Measurements from ENCODE around the gene BAX.

BAX gene

DNA sequence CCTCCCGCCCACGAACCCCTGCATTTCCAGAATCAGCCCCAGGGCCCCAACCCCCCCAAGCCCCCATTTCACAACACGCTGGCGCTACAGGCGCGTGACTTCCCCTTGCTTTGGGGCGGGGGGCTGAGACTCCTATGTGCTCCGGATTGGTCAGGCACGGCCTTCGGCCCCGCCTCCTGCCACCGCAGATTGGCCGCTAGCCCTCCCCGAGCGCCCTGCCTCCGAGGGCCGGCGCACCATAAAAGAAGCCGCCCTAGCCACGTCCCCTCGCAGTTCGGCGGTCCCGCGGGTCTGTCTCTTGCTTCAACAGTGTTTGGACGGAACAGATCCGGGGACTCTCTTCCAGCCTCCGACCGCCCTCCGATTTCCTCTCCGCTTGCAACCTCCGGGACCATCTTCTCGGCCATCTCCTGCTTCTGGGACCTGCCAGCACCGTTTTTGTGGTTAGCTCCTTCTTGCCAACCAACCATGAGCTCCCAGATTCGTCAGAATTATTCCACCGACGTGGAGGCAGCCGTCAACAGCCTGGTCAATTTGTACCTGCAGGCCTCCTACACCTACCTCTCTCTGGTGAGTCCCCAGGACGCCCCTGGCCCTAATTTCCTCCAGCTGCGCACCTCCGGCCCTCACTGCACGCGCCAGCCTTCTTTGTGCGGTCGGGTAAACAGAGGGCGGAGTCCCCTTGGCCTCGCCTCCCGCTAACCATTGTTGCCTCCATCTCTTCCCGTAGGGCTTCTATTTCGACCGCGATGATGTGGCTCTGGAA, 10.5 kb downstream of the BAX start, which contains the start of gene FTL:
Gene FTL, plus strand, starts transcription at position 270 of the 766 bp plus-strand sequence. Its CDS starts 199 bp downstream, at position 469.
- H3K9ac ChIP-seq (ENCODE audit: low read depth, low read length) = peak within 1 kb of the TSS; percentile 95
- H3K4me3 ChIP-seq (ENCODE audit: low read length) = peak within 1 kb of the TSS; percentile 86
- H3K9me3 ChIP-seq (ENCODE audit: insufficient read depth, low read depth, low read length) = no peaks in the 10 kb centered on the region
- peak within 1 kb of the TSS; percentile 71 for H3K27ac ChIP-seq (ENCODE audit: low read length)
- peaks cover 43% of the 10 kb centered on the region for H3K36me3 ChIP-seq (ENCODE audit: insufficient read depth, low read depth, low read length)
- H3K27me3 ChIP-seq (ENCODE audit: insufficient read depth, low read length) = no peaks in the 10 kb centered on the region
- peaks cover 17% of the 10 kb centered on the region for H3K4me1 ChIP-seq (ENCODE audit: insufficient read depth, low read length)

DNA sequence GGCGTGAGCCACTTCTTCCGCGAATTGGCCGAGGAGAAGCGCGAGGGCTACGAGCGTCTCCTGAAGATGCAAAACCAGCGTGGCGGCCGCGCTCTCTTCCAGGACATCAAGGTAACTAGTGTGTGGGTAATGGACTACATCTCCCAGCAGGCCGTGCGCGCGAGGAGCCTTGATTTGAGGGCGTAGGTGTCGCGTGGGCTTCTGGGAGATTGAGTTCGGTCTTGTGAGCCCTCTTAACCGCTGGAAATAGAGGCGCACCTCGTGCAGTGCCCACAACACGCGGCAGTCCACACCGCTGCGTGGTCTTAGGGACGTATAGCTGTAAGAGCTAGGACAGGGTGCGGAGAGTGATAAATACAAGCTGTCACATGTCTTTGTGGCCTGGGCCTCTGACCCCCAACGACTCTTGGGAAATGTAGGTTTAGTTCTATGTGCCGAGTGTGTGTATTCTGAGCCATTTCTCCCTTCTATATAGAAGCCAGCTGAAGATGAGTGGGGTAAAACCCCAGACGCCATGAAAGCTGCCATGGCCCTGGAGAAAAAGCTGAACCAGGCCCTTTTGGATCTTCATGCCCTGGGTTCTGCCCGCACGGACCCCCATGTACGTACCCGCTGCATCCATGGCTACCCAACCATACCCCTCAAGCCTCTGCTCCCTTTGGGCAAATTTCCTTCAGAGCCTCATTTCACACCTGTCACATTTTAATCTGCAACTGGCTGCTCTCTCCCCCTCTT, 11.3 kb downstream of the BAX start:
- H3K27ac ChIP-seq (ENCODE audit: low read length) = no peak overlapping the region
- peak overlapping the region; percentile 86 for H3K4me3 ChIP-seq (ENCODE audit: low read length)
- no peaks in the 10 kb centered on the region for H3K9me3 ChIP-seq (ENCODE audit: insufficient read depth, low read depth, low read length)
- peaks cover 17% of the 10 kb centered on the region for H3K4me1 ChIP-seq (ENCODE audit: insufficient read depth, low read length)
- H3K36me3 ChIP-seq (ENCODE audit: insufficient read depth, low read depth, low read length) = peaks cover 45% of the 10 kb centered on the region
- H3K9ac ChIP-seq (ENCODE audit: low read depth, low read length) = peak overlapping the region; percentile 95
- H3K27me3 ChIP-seq (ENCODE audit: insufficient read depth, low read length) = no peaks in the 10 kb centered on the region

DNA sequence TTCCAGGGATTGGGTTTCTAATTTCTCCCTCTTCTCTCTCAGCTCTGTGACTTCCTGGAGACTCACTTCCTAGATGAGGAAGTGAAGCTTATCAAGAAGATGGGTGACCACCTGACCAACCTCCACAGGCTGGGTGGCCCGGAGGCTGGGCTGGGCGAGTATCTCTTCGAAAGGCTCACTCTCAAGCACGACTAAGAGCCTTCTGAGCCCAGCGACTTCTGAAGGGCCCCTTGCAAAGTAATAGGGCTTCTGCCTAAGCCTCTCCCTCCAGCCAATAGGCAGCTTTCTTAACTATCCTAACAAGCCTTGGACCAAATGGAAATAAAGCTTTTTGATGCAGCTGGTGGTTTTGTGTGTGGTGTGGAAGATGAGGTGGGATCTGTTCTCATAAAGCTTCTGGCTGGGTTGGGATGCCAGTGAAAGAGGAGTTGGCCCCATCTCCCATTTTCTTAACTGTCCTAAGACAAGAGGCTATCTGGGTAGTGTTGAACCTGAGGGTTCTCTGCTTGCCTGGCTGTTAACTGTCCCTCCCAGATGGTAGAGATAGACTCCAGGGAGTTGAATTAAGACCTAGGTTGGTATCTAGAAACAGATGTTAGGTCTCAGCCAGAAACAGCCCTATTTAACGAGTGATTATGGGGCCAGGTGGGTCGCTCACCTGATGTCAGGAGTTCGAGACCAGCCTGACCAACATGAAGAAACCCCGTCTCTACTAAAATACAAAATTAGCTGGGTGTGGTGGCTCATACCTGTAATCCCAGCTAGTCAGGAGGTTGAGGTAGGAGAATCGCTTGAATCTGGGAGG, 12.1 kb downstream of the BAX start:
- Histone ChIP-seq H3K27ac (ENCODE audit: low read length) (no peak overlapping the region), H3K36me3 (ENCODE audit: insufficient read depth, low read depth, low read length) (peaks cover 45% of the 10 kb centered on the region), H3K9me3 (ENCODE audit: insufficient read depth, low read depth, low read length) (no peaks in the 10 kb centered on the region), H3K27me3 (ENCODE audit: insufficient read depth, low read length) (no peaks in the 10 kb centered on the region), H3K4me3 (ENCODE audit: low read length) (peak overlapping the region; percentile 86), H3K9ac (ENCODE audit: low read depth, low read length) (peak overlapping the region; percentile 95; the same call in 1 of the 2 replicates), H3K4me1 (ENCODE audit: insufficient read depth, low read length) (peaks cover 17% of the 10 kb centered on the region)

- H3K9ac ChIP-seq (ENCODE audit: low read depth, low read length) = no peak overlapping the region
- no peak overlapping the region for H3K27ac ChIP-seq (ENCODE audit: low read length)
- H3K27me3 ChIP-seq (ENCODE audit: insufficient read depth, low read length) = no peaks in the 10 kb centered on the region
- peaks cover 17% of the 10 kb centered on the region for H3K4me1 ChIP-seq (ENCODE audit: insufficient read depth, low read length)
- peaks cover 45% of the 10 kb centered on the region for H3K36me3 ChIP-seq (ENCODE audit: insufficient read depth, low read depth, low read length)
- no peaks in the 10 kb centered on the region for H3K9me3 ChIP-seq (ENCODE audit: insufficient read depth, low read depth, low read length)
- H3K4me3 ChIP-seq (ENCODE audit: low read length) = no peak overlapping the region
Observed at GRCh38 chr19:48967346-48968178, 12.9 kb downstream of the BAX start.

- H3K9ac ChIP-seq (ENCODE audit: low read depth, low read length) = no peak overlapping the region
- H3K9me3 ChIP-seq (ENCODE audit: insufficient read depth, low read depth, low read length) = no peaks in the 10 kb centered on the region
- H3K27me3 ChIP-seq (ENCODE audit: insufficient read depth, low read length) = no peaks in the 10 kb centered on the region
- no peak overlapping the region for H3K27ac ChIP-seq (ENCODE audit: low read length)
- peaks cover 15% of the 10 kb centered on the region for H3K4me1 ChIP-seq (ENCODE audit: insufficient read depth, low read length)
- H3K36me3 ChIP-seq (ENCODE audit: insufficient read depth, low read depth, low read length) = peaks cover 49% of the 10 kb centered on the region
- H3K4me3 ChIP-seq (ENCODE audit: low read length) = no peak overlapping the region
Observed at GRCh38 chr19:48968179-48968661, 13.5 kb downstream of the BAX start.

DNA sequence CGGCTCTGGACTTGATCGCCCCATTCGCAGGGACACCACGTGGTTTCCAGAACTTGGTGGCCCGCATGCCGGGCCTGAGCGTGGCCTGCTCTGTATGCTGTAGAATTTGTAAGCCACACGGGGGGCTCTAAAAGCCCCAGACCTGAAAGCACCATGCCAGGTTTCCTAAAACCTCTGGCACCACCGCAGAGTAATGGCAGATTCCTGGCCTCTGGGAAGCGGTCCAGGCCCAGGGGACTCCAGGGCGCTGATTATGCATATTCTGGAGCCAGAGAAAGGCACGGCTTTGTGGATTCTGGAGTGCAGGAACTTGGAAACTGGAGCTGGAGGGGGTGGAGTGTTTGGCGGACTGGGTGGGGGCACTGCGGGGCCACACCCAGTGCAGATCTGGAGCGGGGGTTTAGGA, 14.1 kb downstream of the BAX start:
- Histone ChIP-seq H3K36me3 (ENCODE audit: insufficient read depth, low read depth, low read length) (peaks cover 53% of the 10 kb centered on the region), H3K27ac (ENCODE audit: low read length) (no peak overlapping the region), H3K27me3 (ENCODE audit: insufficient read depth, low read length) (no peaks in the 10 kb centered on the region), H3K9ac (ENCODE audit: low read depth, low read length) (no peak overlapping the region), H3K9me3 (ENCODE audit: insufficient read depth, low read depth, low read length) (no peaks in the 10 kb centered on the region), H3K4me3 (ENCODE audit: low read length) (no peak overlapping the region), H3K4me1 (ENCODE audit: insufficient read depth, low read length) (peaks cover 9% of the 10 kb centered on the region; the same call in 1 of the 2 replicates)

DNA sequence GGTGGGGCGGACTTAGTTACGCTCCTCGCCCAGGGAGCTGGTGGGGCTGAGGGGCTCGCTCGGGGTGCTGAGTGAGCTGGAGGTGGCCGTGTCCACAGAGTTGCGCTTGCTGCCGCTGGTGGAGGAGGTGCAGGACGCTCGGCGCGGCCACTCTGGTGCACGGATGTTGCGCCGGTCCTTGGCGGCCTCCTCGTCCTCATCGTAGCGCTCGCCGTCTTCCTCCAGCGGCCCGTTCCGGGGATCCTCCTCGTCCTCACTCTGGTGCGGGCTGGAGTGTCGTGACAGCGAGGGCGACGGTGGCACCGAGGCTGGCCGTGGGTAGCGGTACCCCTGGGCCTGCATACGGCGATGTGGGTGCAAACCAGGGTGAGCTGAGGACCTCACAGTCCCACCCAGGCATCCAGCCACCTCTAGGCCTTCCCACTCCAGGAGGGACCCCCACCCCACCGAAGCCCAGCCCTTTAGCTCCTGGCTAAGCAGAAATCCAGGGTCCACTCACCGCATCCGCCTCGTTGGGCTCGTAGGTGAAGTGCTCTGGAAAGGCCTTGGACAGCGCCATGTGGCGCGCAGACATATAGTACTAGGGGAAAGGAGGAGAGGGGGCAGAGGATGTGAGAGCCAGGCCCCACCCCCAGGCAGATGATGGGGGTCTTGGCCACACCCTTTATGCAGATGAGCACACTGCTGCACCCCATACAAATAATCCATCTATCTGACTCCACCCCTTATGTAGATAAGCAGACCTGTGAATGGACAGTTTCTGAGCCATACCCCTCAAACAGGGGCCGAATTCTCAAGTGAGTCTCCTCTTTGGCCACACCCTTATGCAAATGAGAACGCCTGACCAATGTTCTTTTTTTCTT, 14.8 kb downstream of the BAX start:
- Histone ChIP-seq H3K27ac (ENCODE audit: low read length) (no peak overlapping the region), H3K9ac (ENCODE audit: low read depth, low read length) (no peak overlapping the region), H3K4me1 (ENCODE audit: insufficient read depth, low read length) (peaks cover 2% of the 10 kb centered on the region; the same call in 1 of the 2 replicates), H3K27me3 (ENCODE audit: insufficient read depth, low read length) (no peaks in the 10 kb centered on the region), H3K4me3 (ENCODE audit: low read length) (no peak overlapping the region), H3K9me3 (ENCODE audit: insufficient read depth, low read depth, low read length) (no peaks in the 10 kb centered on the region), H3K36me3 (ENCODE audit: insufficient read depth, low read depth, low read length) (peaks cover 59% of the 10 kb centered on the region)

DNA sequence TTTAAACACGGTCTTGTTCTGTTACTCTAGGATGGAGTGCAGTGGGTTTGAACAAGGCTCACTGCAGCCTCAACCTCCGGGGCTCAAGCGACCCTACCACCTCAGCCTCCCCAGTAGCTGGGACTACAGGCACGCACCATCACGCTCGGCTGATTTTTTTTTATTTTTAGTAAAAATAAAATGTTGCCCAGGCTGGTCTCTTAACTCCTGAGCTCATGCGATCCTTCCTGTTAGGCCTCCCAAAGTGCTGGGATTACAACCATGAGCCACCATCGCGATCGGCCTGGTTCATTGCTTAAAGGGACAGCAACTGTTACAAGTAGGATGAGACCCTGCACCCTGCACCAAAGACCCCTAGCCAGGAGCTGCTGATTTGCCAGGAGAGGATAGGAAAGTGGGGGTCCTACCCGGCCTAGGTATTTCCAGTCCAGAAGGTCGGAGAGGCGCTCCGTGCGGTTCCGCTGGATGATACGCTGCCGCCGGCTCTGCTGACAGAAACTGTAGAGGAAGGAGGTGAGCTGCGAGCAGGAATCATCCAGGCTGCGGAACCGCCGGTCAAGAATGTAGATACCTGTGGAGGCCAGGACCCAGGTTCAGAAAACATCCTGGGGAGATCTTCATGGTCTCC, 15.6 kb downstream of the BAX start:
- H3K36me3 ChIP-seq (ENCODE audit: insufficient read depth, low read depth, low read length) = peaks cover 60% of the 10 kb centered on the region
- no peak overlapping the region for H3K4me3 ChIP-seq (ENCODE audit: low read length)

DNA sequence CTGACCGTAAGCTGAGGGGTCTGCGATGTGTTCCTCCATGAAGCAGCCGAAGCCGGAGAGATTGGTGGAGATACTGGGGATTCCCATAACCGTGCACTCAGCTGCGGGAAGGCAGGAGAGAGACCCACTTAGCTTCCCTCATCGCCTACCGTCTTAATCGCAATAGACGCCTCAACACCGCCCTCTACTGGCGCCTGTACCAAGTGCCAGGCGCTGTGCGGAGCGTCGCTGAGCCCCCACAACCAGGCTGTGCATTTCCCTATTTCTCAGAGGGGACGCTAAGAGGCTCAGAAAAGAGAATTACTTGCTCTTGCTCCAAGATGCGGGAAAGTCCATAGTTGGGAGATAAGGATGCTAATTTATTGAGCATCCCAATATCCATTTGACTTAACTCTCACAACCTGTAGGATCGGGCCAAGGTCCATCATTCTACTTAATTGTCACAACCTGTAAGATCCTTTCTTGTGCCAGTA, 16.3 kb downstream of the BAX start:
- Histone ChIP-seq H3K27ac (ENCODE audit: low read length) (no peak overlapping the region), H3K36me3 (ENCODE audit: insufficient read depth, low read depth, low read length) (peaks cover 58% of the 10 kb centered on the region), H3K4me1 (ENCODE audit: insufficient read depth, low read length) (no peaks in the 10 kb centered on the region), H3K9me3 (ENCODE audit: insufficient read depth, low read depth, low read length) (no peaks in the 10 kb centered on the region), H3K4me3 (ENCODE audit: low read length) (no peak overlapping the region), H3K9ac (ENCODE audit: low read depth, low read length) (no peak overlapping the region), H3K27me3 (ENCODE audit: insufficient read depth, low read length) (no peaks in the 10 kb centered on the region)

More for the DNA sequence above, 15.6 kb downstream of the BAX start:
- H3K9me3 ChIP-seq (ENCODE audit: insufficient read depth, low read depth, low read length) = no peaks in the 10 kb centered on the region
- H3K27ac ChIP-seq (ENCODE audit: low read length) = no peak overlapping the region
- no peaks in the 10 kb centered on the region for H3K4me1 ChIP-seq (ENCODE audit: insufficient read depth, low read length)
- no peaks in the 10 kb centered on the region for H3K27me3 ChIP-seq (ENCODE audit: insufficient read depth, low read length)
- H3K9ac ChIP-seq (ENCODE audit: low read depth, low read length) = no peak overlapping the region
